Ammon's horn (tissue), 1 donor: ENCODE data around the gene SETD5.
"Not testable (repeated sequence)": the region's sequence is repeated elsewhere in the genome, so short reads cannot be mapped to it uniquely, and the experiment has no call there.

Experiments used
- DNase-seq: peaks from one replicate; pipeline ENCODE4 v3.0.0-alpha.2; 2016; ENCODE audit warnings: low spot score

The SETD5 gene

GRCh38 chr3:9455596-9456131 is 58.2 kb downstream of the SETD5 start:
- DNase-seq, result no peak

GRCh38 chr3:9467451-9467850 is 70.0 kb downstream of the SETD5 start:
- DNase-seq, result no peak

DNA sequence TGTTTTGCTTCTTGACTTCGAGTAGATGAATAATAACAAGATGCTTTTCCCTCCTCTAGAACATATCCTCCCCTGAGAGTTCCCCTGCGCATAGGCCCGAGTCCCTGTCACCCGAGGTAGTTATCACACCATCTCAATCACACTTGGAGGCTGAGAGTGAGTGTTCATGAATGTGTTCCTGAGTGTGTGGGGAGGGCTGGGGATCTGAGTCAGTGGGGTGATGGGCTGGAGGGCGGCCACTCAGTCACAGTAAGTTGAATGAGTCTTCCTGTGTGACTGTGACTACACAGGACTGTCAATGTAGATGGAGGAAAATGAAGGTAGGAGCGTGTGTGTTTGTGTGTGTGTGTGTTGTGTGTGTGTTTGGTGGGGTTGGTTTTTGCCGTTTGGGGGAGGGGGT is 71.0 kb downstream of the SETD5 start:
- no peak for DNase-seq

DNA sequence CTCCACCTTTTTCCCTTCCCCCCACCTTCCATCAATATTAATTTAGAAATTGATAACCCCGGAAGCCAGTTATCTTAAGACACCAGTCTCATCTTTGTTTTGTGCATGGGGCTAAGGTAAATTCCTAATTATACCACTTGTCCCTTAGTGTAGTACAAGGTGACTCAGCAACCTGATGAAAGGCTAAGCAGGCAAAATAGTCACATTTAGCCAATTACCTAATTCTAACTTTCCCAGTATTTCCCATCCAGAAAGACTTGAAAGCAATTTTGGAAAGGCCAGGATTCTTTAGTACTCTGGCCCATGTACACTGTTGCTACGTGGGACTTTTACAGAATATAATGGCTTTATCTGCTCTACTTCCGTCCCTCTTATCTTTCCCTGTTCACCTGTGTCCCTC is 72.6 kb downstream of the SETD5 start:
- DNase-seq, result no peak

DNA sequence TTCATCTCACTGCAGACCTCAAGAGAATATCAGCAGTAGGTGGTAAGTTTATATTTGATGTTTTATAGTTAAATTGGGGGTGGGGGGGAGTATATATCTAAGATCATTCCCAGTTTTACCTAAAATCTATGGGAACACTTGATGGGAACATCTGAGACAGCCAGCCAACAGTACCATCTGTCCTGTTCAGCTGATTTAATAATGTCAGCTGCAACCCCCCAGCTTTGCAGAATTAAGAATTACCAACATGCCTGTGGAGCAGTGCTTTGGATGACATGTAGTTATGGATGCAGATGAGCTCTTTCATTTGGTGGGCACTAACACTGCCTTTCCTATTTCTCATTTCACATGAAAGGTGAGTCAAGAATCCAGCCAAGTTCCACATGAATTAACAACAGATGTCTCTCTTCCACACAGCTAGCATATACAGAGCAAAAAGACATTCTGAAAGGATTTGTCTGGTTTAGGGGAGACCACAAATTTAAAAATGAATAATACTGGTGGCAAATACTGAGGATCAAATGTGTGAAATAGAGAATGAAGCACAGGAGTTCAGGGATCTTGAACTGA is 76.2 kb downstream of the SETD5 start:
- DNase-seq, result peak; percentile 31

GRCh38 chr3:9474482-9474881 is 77.1 kb downstream of the SETD5 start:
- DNase-seq, result no peak

DNA sequence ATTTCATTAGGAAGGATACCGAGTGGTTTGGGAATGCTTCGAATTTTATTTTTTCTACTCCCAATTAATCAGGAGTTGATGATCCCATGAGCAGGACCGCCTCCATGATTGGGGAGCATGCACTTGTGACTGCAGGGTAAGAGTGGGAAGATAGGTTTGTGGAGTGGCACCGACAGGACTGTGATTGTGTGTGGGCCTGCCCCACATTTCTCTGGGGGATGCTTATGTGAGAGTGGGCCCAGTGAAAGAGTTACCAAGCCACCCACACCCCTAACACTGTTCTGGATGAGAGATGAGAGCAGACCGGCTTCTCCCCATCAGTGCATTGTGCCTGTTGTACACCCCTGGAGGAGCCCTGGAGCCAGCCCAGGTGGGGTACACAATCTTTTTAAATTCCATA is 79.5 kb downstream of the SETD5 start:
- no peak for DNase-seq

- DNase-seq, result no peak
Observed at GRCh38 chr3:9480265-9480664, 82.8 kb downstream of the SETD5 start.

- no peak for DNase-seq
Observed at GRCh38 chr3:9485248-9485647, 87.8 kb downstream of the SETD5 start.

GRCh38 chr3:9491506-9491905 is 94.1 kb downstream of the SETD5 start:
- DNase-seq, result no peak

DNA sequence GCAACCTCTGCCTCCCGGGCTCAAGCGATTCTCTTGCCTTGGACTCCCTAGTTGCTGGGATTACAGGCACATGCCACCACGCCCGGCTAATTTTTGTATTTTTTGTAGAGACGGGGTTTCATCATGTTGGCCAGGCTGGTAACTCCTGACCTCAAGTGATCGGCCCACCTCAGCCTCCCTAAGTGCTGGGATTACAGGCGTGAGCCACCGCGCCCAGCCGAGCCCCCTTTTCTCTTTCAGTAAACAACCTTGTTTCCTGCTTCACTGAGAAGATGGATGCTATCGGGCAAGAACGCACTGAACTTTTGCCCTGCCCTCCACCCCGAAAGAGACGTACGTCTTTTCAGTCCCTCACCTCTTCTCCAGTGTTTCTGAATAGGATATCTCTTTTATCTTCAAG is 96.6 kb downstream of the SETD5 start:
- DNase-seq, result not testable (repeated sequence)

GRCh38 chr3:9496893-9497292 is 99.5 kb downstream of the SETD5 start:
- DNase-seq, result no peak

GRCh38 chr3:9497821-9498565 is 100.6 kb downstream of the SETD5 start:
- no peak for DNase-seq

DNA sequence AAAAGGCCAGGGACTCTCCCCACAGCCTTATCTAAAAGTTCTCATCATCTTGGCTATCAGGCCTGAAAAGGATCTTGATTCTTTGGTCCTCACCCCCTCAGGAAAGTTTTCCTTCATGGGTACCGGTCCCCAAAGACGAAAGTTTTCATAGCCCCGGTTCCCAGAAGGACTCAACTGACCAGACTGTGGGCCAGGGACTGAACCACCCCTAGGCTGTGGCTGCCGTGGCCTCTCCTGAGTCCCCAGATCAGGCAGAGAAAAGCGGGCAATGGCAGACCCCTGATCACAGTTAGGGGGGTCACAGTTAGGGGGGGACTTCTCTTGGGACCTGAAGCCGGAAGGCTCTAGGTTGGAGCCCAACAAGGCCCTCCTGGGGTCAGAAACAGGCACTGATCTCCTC is 101.4 kb downstream of the SETD5 start:
- DNase-seq, result no peak

DNA sequence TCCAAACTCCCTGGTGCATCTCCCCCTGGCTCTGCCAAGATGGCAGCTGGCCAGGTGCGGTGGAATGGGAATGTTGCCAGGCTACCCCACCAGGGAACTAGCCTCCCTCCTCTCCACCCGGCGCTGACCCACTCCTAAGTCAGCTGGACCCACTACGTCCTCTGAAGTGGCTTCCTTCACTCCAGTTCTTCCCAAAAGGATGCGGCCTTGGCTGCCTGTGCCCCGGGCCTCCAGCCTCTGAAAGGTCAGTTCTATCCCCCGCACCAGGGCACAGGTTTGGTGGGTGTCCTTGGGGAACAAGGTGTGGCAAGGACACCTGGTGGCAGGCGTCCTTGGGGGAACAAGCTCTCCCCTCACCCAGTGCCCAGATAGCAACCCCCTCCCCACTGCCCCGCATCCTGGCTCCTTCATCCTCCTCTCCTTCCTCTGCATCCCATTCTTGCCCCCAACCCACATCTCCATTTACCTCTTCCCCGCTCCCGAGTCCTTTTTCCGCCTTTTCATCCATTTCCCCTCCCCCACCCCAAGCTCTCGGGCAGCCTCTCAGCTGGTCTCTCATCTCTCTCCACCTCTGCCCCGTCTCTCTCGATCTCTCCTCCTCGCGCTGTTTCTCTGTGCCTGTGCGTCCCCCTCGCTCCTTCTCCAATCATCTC is 102.2 kb downstream of the SETD5 start:
- no peak for DNase-seq

DNA sequence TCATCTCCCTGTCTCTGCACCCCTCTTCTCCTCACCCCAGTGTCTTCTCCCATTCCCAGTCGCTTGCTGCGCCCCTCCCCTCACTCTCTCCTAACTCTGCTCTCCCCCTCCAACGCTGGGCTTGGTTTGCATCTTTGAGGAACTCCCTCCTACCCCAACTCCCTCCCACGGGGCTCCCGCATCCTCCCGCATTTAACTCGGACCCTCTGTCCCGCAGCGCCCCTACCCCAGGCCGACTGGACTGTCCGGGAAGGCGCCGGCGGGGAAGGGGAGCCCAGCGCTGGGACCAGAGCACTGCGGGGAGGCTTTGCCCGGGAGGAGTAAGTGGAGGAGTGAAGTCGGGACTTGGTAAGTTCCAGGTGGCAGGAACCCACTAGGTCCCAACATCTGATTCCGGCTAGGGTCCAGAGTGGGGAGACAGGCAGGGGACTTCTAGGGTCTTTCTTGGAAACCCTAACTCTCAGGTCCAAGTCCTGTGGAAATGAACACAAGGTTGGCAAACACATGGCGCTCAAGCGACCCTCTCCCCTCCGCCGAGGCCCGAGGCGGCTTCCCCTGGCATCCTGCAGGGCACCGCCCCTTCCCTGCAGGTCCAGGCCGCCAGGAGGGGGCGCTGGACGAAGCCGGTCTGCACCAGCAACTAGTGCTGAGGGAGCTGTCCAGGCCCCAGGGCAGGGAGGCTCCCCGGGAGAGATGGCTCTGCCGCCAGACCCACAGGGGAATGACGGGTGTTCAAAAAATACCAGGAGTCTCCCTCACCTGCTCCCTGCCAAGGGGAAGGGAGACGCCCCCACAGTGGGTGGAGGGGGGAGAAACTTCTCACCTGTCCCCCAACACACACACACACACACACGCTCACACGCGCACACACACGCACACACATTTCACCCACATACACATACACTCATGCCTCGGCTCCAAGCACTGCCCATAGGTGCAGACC is 103.0 kb downstream of the SETD5 start:
- DNase-seq, result no peak

DNA sequence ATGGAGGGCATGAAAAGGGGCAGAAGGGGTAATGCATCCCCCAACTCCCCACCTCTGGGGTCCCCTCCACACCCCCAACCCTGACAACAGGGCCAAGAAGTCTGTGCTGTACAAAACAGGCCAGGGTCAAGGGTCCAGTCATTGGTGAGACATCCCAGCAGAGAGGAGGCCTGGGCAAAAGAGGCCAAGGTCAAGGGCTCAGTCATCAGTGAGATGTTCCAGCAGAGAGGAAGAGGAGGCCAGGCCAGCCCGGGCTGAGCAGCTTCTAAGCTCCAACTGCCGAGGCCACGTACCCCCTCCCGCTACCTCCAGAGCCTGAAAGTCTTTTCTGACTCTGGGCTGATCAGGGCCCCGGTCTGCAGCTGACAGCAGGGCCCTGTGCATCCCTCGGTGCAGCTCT is 103.8 kb downstream of the SETD5 start:
- no peak for DNase-seq

GRCh38 chr3:9503283-9503682 is 105.9 kb downstream of the SETD5 start:
- peak; percentile 75 for DNase-seq

DNA sequence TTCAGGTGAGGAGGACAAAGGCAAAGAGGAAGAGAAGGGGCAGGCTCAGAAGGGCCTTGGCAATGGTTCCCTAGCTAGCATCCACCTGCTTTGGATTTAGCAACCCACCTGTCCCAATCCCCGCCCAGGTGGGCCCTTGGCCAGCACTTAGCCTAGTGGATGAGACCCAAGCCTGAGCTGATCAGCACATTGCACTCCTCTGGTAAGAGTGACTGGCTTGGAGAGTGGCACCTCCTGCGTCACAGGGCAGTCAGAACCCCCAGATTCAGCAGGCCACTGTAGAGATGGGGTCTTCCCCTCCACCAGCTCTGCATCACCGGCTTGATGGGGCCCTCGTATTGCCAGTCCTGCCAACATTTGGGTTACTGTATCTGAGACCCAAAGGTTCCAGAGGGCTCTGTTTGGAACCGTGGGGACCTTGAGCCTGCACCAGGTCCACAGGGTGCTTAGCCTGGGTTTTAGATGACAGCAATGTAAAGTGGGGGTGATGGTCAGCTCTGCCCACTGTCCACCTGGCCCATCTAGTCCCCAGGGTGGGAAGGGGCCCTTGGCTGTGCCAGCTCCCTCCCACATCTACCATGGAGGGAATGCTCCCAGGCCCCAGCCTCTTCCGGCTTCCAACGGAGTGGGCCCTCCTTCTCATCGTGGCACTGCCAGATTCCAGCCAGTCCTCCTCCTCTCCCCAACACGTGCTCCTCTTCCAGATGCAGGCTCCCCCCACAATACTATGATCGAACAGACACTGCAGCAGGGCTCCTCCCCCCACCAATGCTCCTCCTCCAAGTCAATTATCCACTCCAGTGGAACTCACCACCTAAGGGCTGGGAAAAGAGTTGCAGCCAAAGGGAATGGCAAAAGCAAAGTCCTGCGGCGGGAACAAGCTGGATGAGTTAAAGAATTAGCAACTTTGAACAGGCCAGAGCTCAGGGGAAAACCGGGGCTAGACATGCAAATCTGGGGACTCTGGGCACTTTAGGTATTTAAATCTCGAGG is 110.5 kb downstream of the SETD5 start:
- no peak for DNase-seq

- DNase-seq, result no peak
Observed at GRCh38 chr3:9508781-9509180, 111.4 kb downstream of the SETD5 start.
